ENCODE results near the gene RHCG.
"Not testable (repeated sequence)": the region's sequence is repeated elsewhere in the genome, so short reads cannot be mapped to it uniquely, and the experiment has no call there.

The RHCG gene

DNA sequence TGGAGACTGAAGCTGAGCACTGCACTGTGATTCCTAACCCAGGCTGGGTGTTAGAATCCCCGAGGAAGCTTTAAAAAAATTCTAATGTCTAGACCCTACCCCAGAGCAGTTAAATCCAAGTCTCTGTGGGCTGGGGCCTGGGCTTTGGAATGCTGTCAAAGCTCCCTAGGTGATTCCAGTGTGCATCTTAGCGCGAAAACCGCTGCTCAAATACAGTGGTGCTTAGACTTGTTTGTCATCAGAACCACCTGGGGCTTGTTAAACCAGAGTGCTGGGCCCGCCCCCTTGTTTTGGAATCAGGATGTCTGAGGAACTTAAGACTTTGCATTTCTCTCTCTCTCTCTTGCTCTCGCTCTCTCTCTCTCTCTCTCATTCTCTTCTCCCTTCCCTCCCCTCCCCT lies 20.7 kb downstream of the RHCG start:
- no peak for DNase-seq

DNA sequence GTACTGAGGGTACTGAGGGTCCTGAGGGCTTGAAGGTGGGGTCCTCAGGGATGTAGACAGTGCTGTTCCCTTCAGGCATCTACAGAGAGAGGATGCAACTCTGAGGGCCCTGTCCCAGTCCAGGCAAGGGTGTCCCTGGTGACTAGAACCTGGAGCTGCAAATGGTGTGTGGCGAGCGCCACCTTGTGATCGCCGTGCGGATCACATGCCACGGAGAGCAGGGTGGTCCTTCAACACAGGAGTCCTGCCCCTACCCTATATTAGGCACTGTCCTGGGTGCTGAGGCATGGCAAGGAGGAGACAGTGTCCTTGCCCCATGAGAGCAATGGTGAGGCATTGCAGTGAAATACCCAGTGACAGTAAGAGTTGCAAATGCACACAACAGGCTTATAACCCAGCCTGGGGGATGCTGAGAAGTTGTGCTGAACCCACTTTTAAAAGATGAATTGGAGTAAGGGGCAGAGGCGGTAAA lies 23.6 kb downstream of the RHCG start:
- no peak for DNase-seq

DNA sequence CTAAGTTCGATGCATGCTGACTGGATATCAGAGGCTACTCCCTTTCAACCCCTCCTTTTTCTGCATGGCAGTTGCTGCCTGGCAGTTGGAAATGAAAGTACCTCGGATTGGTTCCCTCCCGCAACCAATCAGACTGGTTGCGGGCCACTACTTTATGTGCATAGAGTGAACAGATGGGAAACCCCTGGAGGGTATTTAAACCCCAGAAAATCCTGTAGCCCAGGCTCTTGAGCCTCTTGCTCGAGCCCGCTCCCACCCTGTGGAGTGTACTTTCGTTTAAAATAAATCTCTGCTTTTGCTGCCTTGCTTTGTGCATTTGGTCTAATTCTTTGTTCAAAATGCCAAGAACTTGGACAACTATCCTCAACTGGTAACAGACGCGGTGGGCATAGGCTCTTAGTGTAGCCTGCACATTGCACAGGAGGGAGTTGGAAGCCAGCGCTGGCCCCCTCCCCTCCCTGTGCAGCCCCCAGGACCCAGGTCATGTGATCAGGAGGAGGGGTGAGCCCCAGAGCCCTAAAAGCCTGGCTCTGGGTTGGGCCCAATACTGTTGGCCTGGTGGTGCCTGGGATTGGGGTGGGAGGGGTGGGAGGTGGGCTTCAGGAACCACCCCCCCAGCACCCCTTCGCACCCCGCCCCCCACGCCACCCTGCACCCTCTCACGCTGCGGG lies 26.8 kb downstream of the RHCG start:
- no peak for DNase-seq

DNA sequence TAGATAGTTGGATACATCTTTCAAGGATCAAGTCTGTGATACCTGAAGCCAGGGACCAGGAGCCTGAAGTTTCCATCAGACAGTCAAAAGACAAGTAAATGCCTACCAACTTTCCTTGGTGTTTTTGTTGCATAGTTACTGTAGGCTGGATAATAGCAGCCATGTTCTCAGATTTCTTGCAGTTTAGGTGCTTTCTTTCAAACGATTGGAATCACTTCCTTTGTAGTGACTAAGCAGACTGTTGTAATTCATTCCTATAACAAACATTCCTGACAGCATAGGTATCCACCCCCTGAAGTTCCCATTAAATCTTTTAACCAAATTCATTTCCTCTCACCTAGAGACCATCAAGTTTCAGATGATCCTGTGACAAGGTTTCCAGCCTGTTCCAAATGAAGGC lies 27.6 kb downstream of the RHCG start:
- not testable (repeated sequence) for DNase-seq

DNA sequence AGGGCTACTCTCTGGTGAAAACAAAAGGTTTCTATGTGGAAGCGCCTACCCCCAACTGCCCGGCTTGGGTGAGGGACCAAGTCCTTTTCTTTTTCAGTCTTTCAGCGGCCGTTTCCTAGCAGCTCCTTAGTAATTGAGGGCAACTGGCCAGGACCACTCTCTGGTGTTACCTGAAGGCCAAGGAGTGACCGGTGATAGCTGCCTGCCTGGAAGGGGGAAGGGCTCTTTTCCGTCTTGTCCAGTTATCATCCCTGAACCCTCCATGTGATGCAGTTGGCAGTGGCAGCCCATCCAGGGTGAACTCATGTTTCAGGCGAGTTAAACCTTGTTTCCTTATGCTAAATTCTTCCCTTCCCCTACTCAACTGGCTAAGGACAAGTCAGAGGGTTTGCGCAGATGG lies 33.3 kb downstream of the RHCG start:
- no peak for DNase-seq

DNA sequence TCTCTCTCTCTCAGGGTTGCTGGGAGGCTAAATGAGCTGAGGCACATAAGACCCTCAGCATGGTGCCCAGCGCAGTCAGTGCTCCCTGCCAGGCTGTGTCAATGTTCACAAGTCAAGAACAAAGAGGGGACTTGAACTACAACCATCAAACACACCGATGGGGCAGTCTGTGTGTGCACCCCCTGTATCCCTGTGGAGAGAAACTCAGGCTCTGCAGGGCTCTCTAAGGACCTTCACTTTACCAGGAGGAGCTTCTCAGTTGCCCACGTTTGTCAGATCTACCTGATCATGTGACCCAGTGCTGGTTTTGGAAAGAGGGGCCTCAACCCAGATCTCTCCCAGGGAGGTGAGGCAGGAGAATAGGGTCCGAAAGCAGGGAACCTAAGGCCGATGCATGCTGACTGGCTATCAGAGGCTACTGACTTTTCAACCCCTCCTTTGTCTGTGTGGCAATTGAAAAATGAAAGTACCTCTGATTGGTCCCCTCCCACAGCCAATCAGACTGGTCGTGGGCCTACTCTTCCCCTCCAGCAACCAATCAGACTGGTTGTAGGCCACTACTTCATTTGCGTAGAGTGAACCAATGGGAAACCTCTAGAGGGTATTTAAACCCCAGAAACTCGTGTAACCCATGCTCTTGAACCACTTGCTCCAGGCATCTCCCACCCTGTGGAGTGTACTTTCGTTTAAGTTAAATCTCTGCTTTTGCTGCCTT lies 34.0 kb downstream of the RHCG start:
- DNase-seq, result no peak

DNA sequence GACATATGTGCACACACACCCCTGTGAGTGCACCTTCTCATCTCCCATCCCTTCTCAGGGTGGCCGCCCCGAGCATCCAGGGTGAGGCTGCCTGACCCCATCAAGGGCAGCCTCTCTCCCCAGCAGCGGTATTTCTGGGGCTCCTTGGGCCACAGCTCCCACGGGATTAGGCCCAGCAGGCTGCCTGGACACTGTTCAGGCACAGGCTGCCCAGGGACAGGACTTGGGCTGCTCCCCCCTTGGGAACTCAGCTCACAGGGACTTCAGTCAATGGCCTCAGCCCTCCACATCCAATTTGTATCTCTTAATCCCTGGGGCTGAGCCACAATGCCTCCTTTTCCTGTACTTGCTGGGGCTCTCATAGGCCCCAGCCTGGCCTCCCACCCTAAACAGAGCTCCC lies 35.0 kb downstream of the RHCG start:
- no peak for DNase-seq

DNA sequence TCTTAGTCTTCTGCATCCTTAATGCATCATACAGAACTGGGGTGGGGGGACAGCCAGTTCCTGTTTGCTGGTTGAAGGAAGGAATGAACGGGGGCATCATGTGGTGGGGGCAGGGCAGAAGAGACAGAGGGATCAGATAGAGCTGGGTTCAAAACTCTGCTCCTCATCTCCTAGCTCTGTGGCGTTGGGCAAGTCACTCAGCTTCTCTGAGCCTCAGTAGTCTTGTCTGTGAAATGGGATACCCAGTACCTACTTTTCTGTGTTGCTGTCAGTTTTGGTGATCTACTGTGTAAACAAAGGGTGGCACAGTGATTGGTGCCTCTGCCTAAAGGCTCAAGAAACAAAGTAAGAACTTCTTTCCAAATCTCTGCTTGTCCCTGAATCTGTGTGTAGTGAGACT lies 36.3 kb downstream of the RHCG start:
- DNase-seq, result no peak

DNA sequence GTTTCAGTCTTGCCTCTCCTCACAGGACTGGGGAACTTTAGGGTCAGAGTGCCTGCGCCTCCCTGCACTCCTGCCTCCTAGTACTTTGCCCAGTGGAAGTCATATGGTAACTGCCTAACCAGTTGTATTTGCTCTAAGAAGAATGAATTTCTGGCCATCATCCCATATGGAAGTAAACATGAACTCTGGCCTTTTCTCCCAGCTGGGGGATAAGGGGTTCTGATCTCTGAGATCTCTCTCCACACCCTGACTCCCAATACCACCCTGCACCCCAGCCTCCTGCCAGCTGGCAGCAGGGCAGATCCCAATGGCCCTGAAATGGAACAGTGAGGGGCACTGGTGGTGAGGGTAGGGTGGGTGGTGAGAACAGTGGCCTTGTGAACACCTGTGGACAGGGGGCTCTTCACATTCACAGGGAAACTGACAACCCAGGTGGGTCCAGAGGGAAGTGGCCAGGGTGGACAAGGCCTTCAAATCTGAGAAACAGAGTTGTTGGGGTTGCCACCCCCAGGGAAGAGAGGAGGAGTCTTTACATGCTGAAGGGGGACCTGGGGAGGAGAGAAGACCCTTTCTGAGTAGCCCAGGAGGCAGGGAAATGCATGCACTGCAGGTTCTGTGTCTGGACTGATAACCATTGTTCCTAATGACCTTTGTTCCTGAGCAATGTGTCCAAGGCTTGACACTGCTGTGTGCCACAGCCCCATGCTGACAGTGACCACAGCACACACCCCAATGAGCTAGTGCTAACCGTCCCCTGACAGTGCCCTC lies 36.9 kb downstream of the RHCG start:
- no peak for DNase-seq

DNA sequence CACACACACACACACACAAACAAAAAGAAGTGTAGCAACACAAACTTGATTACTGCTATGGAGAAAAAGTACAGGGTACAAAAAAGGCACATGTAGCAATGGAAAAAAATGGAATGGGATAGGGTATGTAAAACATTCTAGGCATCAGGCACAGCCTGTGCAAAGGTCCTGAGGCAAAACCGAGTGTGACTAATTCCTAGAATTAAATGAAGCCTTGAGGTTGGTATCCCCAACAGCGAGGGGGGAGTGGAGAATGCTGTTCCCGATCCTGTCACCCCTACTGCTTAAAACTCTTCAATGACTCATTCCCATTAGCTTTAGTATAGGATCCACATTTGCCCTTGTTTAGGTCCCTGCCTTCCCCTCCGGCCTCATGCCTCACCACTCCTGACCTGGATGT lies 37.9 kb downstream of the RHCG start:
- DNase-seq, result no peak

DNA sequence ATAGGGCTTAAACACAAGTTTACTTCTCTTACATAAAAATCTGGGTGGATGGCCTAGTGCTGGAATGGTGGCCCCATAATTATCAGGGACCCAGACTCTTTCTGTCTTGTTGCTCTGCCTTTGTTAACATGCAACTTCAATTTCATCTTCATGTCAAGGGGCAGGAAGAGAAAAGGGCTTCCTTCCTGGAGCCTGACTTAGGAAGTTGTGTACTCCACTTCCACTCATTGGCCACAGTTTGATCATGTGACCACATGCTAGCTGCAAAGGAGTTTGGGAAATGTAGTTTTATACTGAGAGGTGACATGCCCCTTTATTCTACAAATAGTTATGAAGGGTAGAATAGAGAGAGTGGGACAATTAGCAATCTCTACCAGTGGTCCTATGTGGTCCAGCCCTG lies 39.3 kb downstream of the RHCG start:
- no peak for DNase-seq

DNA sequence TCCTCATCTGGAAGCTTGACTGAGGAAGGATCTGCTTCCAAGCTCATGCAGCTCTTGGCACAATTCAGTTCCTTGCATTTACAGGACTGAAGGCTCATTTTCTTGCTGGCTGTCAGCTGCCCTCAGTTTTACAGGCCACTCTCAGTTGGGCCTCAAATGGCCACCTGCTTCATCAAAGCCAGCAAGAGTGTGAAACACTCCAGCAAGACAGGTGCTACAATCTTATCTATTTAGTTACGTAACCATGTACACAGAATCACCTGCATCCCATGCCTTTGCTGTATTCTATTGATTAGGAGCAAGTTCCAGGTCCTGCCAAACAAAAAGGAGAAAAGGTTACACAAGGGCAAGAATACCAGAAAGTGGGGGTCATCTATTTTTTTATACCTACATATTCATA lies 40.8 kb downstream of the RHCG start:
- no peak for DNase-seq

DNA sequence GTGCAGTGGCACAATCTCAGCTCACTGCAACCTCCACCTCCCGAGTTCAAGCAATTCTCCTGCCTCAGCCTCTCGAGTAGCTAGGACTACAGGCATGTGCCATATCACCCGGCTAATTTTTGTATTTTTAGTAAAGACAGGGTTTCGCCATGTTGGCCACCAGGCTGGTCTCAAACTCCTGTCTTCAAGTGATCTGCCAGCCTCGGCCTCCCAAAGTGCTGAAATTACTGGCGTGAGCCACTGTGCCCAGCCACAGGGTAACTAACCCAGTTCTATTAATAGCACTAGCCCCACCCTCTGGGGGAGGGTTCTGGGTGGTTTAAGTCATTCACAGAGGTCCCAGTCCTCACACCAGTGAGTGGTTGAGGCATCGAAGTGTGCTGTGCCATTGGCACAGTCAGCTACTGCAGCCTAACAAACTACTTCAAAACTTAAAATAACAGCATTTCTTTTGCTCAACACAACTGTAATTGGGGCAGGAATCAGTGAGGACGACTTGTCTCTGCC lies 44.0 kb downstream of the RHCG start:
- no peak for DNase-seq

DNA sequence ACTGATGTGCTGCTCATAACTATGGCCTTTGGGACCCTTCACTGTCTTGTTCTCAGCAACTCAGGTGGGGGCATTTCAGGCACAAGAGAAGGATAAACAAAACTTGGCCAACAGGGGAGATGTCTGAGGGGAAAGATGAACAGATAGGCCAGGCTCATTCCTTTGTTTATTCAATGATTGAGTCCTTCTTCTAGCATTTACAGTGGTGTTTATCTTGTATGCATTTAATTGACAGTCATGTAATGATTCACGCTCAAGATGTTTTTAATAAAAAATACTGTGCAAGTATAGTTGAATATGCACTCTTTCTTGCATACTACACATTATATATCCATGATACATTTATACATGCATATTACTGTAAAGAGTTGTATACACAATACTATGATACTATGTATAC lies 44.5 kb downstream of the RHCG start:
- DNase-seq, result no peak

DNA sequence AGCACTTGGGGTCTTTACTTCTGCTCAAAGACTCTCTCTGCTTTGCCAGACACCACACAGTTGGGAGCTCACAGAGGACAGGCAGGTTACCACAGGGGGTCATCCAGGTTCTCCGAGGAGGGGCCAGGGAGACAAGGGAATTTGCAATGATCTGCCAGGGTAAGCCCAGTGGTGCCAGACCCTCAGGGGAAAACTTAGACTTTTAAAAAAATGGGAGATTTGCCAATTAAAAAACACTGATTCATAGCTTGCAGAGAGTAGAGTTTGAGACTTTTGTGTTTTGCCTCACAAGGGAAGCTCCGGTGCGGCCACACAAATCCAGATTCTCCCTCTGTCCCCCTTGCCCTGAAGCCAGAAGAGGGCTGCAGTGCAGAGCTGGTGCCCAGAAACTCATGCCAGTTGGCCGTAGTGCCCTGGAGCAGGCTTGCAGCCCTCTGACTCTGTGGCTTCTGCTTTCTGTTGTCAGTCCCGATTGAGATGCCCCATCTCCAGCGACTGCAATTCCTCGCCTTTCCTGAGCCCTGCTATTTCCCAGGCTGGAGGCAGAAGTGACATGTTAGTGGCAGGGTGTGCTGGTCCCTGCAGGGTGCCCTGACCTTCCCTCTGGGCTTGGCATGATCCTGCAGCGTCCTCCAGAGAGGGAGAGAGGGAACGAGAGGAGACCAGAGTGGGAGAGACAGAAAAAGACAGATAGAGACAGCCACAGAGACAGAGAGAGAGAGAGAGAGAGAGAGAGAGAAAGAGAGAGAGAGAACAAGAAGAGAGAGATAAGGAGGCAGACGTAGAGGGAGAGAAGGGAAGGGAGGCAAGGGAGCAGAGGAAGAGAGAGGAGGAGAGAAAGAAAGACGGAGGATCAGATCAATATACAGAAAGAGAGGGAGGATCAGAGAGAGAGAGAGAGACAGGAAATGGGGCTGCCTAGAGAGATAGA lies 46.0 kb downstream of the RHCG start:
- no peak for DNase-seq

DNA sequence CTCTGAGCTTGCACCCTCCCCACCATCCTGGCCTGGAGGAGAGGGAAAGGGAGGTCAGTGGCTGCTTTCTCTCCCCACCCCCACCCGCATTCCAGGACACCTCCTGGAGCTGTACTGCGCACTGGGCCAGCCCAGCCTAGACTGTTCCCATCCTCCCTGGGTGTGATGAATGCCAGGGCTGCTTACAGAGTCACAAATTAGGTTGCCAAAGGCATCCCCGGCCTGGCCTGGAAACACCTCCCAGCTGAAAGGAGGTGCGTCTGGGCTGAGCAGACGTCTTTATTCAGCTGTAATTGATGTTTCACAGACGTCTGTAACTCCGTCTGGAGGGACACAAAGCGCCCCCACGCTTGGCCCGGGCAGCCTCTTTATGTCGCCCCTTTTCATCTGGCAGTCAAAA lies 47.6 kb downstream of the RHCG start:
- DNase-seq, result no peak

DNA sequence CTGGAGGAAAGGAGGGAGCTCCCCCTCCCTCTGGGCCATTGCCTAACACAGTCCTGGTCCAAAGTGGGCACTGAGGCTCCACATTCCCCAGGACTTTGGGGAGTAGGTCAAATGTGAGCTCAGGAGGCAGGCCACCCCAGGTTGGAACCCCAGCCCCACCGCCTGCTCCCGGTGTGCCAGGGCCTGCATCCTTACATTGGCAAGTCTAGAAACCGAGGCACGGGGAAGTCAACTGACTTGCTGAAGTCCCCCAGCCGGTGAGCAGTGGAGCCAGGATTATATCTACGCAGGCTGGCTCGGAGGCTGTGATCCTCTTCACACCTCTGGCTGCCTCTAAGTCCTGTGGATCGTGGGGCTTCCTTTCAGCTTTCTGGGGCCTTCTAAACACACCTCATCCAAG lies 48.7 kb downstream of the RHCG start:
- DNase-seq, result no peak

DNA sequence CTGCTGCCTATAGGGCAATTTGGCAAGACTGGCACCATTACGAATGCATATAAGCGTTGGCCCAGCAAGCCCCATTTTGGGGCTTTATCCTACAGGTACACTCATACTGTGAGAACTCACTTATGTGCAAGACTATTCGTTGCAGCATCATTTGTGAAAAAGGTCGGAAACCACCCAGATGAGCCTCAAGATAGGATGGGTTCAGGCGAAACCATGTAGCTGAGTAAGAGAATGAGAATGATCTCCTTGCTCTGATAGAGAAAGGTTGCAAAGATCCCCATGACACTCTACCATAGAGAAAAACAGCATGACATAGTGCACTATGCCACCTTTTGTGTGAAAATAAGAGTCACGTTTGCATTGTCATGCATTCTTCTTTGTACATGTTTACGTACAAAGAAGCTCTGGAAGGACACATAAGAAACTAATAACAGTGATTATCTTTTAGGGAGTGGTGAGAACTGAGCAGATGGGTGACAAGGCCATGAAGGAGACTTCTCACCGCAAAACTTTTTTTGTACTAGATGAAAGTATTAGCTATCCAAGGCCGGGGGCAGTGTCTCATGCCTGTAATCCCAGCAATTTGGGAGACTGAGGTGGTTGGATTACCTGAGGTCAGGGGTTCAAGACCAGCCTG lies 50.0 kb downstream of the RHCG start:
- no peak for DNase-seq

DNA sequence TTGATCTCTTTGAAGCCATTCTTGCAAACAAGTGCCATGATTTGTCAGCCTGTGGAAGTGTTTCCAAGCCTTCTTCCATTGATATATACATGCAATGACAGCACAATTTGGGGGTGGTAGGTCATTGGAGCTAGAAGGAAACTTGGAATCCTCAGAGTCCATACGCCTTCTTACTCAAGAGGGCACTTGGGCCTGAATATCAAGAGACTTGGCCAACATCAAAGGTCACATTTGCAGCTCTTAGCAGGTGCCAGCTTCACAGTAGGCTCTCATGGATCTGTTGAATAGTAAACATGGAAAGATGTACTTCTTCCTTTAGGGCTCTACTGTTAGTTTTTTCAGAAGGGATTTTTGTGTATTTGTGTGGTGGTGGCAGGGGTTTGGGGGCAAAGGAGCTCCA lies 50.9 kb downstream of the RHCG start:
- no peak for DNase-seq

DNA sequence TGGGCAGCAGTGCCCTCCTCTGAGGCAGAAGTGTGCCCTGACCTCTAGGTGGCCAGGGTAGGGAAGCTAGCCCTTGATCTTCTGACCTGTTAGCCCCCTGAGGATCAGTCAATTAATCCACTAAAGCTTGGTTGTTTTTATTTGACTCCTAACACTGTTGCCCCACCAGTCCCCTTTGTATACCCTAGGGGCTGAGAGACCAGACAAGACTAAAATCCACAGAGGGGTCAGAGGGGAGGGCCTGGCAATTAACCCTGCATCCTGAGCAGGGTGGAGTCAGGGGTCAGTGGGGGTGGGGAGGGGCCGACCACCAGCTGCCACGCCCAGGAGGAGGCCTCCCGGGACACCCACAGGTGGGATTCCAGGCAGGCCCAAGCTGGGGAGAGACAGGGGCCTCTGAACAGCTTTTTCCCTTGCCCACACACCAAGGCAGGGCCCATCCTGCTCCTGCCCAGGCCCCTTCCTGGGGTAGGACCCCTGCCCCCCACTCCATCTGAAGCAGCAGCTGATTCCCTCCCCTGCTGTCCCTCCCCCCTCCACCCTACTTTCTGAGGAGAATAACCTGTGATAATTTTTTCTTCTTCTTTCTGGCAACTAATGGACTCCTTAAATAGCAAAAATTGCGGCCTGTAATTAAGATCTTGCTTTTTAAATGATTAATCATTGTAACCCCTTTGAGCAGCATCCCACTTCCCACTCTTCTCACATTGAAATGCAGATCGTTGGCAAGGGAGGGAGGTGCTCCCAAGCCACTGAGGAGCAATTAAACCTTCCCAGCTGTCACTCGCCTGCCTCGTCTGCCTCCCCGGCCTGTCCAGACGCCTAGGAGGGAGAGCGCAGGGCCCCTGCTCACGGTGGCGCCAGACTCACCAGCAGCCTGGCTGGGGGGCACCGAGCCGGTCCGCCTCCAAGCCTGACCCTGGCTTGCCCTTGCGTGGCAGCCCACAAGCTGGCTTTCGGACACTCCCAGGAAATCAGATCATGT lies 51.9 kb downstream of the RHCG start:
- no peak for DNase-seq

DNA sequence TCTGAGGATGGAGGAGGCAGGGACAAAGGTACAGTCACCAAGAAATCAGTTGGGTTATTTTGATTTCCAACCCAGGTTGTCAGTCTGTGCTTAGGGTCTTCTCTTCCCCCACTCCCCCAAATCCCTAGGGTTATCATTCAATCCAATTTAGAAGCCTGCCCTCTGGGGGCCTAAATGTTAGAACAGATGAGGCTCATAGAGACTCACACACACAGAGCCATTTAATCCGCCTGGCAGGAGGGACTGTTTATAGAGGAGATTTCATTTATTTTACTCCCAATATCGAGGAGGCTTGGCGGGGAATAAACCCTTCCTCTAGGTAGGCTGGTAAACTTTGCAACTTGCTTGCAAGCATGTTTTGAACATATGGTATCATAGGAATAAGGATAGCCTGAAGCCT lies 52.8 kb downstream of the RHCG start:
- DNase-seq, result no peak
